HG03097 (cell line): ENCODE measurements around the gene KIRREL3.

Experiments
- ATAC-seq: cut with Tn5 transposase; IDR thresholded peaks from one replicate; pipeline ENCODE4 v1.9.1; 2021; ENCODE audit not compliant: unreplicated experiment, low FRiP score

KIRREL3 gene

DNA sequence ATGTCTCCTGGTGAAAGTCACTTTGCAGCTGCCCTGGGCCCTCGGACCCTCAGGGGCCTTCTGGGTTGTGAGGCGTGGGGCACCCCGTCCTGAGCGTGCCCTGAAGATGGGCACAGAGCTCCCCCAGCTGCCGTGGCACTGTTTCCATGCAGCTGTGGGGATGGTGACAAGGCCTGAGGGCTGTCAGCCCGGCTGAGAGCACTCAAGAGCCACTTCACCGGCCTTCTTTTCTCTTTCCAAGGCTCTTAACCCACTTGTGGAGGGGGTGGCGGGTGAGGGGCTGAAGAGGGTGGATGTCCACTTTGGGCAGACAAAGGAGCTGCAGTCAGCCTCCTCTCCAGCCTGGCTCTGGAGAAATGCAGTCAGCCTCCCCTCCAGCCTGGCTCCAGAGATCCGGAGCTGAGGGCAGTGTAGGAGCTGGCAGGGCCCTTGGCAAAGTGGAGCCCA lies 405.6 kb downstream of the KIRREL3 start:
- no peak for ATAC-seq

DNA sequence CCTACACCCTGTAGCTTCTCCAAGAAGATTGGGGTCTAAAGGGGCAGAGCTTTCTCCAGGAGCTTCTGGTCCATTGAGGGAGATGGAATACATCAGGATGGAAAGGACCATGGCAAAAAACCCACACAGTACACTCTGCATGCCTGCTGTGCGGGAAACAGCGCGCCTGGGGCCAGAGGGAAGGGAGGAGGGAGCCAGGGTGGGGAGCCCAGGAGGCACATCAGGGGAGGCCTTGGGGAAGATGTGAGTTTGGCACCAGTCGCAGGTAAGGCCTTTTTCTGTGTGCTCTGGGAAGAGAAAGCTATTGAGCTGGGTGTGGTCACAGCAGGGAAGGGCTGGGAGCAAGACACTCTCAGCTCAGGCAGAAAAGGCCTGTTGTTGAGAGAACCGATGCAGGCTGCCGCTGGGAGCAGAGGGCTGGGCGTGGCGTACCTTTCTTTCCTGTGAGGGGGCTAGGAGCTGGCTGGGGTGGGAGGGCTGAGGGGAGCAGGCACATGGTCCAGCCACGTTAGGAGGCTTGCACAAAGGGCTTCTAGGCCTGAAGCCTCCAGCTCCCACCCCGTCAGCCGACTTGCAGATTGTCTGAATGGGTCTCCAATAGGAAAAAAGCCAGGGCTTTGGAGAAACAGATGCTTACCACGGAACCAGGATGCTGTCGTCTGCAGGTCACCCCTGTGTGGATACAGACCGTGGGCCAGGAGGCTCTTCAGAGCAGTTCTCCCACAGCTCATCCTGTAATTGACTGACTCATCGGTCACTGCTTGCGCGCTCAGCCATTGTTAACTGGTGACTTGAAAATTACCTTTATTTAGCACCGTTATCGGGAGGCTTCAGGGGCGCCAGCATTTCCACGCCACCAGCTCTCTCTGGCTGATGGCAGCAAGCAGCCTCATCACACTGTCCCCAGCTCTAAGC lies 407.8 kb downstream of the KIRREL3 start:
- ATAC-seq = no peak

DNA sequence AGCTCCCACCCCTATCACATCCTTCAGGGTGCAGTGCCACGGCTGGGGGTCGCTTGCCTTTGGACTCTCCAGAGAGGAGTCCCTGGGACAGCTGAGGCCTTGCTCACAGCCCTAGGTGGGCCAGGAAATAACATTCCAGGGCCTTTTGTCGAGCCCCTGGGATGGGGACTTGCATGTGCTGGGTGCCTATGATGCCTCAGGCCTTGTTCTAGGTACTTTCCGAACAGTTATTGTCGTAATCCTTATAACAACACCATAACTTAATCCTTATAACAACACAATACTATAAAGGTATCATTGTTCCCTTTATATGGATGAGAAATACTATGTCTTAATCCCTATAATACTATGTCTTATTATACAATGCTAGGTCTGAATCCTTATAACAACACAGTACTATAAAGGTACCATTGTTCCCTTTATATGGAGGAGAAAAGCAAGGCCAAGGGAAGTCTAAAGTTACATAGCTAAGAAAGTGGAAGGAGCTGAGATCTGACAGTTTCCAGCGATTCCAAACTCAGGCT lies 408.5 kb downstream of the KIRREL3 start:
- no peak for ATAC-seq

DNA sequence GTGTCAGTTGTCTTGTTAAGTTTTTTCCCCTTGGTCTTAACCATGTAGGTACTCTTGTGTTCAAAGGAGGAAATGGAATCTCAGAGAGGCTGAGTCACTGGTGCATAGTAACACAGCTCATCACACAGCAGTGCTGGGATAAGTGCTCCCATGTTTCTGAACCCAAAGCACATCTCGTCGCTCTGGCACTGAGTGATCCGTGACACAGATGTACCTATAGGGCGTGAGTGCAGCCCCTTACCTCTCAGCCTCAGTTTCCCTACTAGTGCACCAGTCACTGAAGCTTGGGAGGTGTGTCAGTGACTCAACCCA lies 411.1 kb downstream of the KIRREL3 start:
- ATAC-seq = no peak

DNA sequence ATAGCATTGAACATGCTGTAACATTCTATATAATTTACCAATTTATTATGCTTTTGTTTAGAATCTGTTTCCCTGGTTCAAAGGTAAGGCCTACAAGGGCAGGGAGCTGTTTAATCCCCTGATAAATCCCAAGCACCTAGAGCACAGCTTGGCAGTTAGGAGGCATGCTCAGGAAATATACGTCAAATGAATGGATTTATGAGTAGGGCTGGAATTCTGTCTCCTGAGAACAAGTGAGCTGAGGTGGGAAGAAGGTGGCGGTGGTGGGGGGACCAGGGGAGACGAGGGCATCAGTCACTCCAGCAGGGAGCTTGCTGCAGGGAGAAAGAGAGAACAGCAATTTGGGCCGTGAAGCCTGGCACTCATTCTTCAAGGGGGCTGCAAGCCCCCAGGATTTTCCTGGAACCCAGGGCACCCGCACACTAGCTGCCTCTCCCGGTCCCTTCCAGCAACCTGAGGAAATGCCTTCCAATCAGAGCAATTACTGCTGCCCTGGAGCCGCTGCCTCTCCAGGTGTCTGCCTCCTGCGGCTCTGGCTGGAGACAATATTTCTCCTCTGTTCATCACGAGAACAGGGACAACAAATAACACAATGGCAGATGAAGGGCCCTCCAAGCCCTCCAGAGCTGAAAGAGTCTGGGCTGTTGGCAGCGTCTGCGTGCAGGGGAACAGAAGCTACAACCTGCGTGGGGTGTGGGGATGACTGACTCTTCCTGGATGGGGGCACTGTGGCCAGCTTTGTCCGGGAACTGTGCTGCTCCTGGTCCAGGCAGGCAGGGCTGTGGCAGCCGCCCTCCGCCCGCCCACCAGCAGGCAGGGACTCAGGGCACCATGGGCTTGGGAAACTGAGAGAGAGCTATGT lies 411.7 kb downstream of the KIRREL3 start:
- no peak for ATAC-seq

DNA sequence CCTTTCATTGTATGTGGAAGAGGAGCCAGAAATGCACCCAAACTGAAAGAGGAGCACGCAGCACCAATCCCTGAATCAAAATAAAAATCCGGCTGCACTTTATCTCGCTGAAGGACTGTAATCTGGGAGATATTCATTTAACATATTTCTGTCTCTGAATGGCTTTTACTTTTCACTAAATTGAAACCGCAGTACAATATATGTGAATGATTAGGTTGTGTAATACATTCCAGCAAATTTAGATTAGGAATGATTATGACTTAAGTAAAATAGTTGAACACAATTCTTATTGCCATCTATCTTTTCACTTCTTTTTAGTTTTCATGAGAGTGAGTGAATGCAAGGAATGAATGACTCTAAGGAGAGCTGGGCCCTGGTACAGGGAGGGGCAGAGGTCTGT lies 413.0 kb downstream of the KIRREL3 start:
- ATAC-seq = no peak

DNA sequence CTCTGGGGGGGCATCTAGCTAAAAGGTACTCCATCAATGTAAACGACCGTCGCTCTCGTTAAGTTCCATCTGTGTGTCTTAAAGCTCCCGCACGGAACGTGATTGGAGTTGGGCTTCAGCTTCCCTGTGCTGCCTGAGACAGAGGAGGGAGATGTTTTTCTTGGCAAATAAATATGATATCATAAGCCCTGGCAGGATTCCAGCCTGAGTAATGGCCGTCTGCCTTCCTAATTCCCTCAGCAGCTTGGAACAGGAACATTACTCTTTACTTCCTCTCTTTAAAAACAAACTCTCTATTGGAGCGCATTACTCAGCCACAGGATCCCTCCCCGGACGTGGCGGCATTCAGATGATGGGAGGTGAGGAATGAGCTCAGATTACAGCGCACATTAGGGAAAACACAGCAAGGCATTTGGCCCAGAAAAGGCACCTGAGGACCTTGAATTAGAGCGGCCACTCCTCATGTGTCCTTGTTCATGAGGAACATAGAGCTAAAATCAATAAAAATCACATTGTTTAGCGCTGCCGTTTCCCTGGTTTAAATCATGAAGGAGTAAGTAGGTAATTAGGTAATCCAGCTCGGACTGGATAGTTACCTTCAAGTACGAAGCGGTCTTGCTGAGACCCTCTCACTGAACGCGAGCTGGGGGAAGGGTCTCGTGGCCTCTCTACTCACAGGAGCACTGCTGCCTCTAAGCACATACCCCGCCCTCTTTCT lies 414.6 kb downstream of the KIRREL3 start:
- ATAC-seq = no peak

DNA sequence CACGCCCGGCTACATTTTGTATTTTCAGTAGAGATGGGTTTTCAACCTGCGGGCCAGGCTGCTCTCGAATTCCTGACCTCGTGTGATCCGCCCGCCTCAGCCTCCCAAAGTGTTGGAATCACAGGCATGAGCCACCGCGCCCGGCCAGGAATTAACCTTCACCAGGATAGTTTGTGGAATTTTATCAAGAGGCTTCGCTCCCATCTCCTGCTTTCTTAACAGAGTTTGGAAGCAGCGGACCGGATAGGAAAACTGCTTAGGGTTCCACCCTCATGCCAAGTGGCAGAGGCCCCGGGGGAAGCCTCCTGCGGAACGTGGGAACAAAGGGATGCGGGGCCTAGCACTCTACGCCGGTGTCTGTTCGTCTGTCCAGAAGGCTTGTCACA lies 415.2 kb downstream of the KIRREL3 start:
- ATAC-seq = no peak

DNA sequence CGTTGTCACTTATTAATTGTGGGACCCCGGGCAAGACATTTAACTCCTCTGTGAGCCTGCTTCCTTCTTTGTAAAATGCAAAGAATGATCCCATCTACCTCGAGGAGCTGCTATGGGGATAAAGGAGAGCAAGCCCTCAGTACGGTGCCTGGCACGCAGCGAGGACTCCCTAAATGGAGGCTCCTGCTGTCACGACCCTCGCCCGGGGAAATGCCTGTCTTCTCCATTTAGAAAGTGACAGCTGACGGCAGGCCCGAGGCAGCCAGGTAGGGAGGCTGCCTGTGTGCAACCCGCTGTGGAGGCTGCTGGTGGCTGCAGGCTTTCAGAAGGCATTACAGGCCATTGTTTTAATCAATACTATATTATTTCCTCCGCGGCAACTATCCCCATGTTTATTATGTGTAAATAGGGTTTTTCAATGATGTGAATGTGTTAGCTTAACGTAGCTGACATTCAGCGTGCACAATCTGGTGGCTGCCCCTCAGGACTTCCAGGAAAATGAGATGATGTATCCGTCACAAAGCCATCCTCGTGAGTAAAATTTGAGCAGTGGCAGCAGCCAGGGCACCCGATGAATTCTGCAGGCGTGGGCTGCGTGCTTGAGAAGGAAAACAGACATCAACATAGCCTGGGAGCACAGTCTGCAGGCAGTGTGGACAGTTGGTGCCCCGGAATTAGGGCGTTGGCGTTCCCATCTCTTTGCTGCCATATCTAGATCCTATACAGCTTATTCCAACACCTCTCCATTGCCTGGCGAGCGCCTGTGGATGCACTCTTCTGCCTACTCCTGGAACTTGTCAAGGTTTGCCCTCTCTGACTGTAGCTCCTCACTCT lies 416.8 kb downstream of the KIRREL3 start:
- no peak for ATAC-seq

DNA sequence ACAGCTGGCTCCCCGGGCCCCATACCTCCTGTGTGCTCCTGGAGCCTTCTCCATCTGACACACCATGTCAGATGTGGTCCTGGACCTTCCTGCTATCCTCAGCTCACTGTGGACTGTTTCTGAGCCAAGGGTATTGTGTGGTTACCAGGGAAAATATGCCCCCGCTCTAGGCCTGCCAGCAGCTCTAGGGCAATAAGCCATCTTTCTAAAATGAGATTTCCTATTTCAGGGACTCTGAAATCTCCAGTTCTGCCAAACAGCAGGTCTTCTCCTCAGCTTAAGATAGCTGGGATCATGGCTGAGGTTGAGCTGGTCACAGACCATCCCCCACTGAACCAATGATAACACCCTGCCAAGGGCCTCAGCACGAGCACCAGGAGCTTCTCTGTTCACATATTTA lies 417.5 kb downstream of the KIRREL3 start:
- no peak for ATAC-seq

DNA sequence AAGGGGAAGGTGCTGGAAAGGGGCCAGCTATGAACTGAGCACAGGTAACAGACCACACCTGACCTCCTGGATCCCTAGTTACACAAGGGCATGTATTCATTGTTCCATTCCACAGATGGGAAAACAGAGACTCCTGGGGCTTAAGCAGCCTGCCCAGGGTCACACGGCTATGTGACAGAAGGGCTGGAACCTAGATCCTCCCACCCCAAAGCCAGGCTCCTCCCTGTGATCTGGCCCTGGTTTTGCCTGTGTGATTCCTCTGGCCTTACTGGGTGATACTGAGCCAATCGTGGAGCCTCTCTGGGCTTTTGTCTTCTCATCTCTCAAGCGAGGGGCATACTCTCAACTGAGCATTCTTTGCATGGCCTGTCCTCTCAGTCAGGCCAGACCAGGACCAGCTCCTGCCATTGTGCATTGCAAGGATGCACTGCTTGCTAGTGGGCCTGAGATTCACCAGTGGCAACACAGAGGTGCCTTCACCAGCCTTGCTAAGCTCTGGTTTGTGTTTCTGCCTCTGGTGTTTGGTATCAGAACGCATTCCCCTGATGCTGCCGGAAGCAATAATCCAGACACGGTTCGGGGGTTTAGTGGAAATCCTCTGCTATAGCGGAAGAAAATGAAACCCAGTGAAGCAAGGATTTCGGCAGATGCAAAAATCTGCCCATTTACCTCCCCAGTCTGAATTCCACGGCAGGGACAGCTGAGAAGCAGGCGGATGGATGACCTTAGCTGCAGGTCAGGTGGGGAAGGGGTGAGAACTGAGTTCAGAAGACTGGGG lies 418.5 kb downstream of the KIRREL3 start:
- ATAC-seq = no peak

DNA sequence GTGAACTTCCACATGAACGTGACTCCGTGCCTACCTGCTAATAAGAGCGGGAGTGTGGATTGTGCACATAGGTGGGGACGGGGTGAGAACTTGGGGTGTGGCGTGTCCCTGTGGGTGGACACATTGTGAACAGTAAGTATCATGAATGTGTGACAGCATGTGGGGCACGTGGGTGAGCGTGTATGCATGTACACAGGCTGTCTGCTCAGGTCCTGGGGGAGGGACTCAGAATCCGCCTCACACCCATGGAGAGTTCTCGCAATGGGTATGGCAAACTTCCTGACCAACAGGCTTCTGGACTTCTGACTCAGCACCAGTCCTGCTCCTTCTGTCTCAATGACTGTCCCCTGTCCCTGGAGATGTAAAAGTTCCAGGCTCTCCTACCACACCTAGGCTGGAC lies 422.1 kb downstream of the KIRREL3 start:
- ATAC-seq = no peak

DNA sequence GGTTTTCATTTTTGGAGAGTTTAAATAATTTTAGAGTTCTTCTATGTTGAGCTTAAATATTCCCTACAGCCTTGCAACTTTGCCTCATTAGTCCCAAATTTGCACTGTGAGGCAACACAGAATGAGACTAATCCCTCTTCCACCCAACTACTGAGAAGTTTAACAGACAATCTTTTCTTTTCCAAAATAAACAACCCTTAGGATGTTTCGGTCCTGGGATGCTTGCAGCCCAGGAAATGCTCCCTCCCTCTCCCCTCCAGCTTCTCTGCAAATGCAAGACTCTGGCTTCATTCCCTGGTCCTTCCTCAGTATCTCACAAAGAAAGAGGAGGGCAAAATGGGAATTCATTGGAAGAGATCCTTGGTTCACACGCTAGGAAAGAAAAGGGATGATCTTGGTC lies 422.5 kb downstream of the KIRREL3 start:
- ATAC-seq = no peak

DNA sequence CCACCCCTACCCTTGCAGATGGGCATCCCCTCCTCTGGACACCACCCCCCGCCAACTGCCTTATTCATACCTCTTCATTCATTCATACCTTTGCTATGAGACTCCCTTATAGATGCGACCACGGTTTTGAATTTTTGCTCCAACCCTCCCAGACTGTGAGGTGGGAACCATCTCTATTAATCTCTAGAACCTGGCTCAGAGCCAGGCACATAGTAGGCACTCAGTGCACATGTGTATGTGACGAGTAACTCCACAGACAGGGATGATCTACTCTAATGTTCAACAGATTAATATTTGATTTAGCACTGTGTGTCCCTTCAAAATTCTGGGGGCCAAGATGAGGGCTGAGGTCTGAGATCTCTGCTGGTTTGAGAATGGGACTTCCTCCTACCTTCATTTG lies 424.7 kb downstream of the KIRREL3 start:
- no peak for ATAC-seq

DNA sequence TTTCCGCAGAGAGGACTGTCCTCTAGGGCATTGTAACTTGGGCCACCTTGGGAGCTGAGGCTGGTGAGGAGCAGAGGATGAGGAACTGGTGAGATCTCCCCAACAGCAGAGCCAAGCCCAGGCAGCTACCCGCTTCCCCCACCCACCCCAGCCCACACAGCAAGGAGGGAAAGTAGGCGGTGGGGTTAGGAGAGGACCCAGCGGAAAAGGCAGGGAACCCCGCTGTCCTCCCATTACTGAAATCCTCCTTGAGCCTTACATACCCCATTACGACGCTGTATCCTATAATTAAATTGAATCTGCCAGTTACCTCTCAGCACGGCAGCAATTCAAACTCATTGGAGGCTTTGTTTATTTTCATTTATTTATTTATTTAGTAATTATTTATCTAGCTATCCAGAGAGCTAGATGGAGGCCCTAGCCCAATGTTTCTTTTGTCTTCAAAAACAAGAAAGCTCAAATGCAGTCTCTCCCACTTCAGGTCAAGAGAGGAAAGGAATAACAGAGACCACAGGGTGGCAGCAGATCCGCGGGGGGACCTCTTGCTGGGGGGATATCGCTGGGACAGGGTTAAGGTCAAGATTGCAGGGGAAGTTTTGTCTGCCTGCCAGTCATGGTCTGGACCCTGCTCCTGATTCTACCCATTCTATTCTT lies 427.1 kb downstream of the KIRREL3 start:
- no peak for ATAC-seq

DNA sequence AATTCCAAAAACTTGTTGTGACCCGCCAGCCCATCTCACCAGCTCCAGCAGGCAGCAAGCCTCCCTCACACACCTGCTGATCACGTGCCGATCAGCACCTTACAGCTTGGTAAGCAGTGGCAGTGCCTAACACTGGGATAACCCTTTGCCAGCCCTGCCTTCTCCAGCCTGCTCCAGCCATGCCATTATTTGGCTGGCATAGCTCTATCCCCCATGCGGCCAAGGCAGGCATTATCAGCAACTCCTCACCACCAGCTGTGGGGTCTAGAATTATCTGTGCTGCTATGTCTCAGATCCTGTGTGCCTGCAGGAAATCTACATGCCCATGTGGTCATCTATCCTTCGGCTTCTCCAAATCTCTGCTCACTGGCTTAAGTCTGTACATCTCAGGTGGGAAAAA lies 430.1 kb downstream of the KIRREL3 start:
- no peak for ATAC-seq

DNA sequence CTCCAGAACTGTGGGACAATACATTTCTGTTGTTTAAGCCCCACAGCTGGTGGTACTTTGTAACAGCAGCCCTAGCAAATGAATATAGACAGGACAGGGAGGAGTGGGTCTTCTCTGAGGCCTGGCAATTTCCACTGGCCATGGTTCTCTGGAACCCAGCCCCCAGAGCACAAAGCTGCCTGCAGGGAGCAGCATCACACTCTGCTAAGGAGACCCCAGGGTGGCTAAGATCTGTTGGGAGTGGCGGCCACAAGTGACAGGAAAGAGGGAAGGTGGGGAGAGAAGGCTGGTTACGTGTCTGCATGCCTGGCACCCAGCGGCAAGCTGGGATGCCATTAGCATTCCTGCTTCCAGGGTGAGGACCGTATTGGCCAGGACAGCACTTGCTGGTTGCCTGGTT lies 433.2 kb downstream of the KIRREL3 start:
- ATAC-seq = no peak

DNA sequence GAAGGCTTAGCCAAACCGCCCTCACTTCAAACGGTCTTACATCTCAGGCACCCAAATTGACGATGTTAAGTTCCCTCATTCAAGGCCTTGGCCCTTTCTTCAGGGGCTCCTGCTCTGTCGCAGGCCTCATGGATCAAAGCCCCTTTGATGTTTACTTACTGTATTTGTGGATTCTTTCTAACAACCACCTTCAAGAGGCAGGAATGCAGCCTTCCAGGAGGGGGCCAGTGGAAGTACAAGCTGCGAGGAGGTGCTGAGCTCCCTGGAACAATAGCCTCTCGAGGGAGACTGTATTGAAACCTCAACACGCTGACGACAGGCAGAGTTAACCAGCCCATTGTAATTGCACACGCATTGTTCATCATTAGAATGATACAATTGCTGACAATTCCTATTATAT lies 436.0 kb downstream of the KIRREL3 start:
- no peak for ATAC-seq
